MM.1S (cell line): ENCODE data around the gene CHURC1.
A peak's percentile ranks its signal among the peaks of the same experiment; 100 is the strongest.

Experiments used
- DNase-seq: peaks from one replicate; pipeline ENCODE4 v3.0.0-alpha.2; 2015
- H2AFZ ChIP-seq: fragments of 300-600 bp; sonication (generic); 2 replicates; pipeline ENCODE4 v1.6.0; 2016; ENCODE audit warnings: antibody characterized with exemption, low read length
- H3F3A ChIP-seq: fragments of 300-600 bp; sonication (generic); 2 replicates; pipeline ENCODE4 v1.6.1; 2016; ENCODE audit warnings: mild to moderate bottlenecking, antibody characterized with exemption, low read length, moderate library complexity, mixed read lengths; ENCODE audit not compliant: insufficient read depth
- H3K27ac ChIP-seq: fragments of 300-600 bp; sonication (generic); 2 replicates; pipeline ENCODE4 v1.5.1; 2016; ENCODE audit warnings: mild to moderate bottlenecking, low read length
- H3K27me3 ChIP-seq: fragments of 300-600 bp; sonication (generic); replicated peaks from 2 replicates; pipeline ENCODE4 v1.6.0; 2016; ENCODE audit warnings: low read length; ENCODE audit not compliant: insufficient read depth
- H3K36me3 ChIP-seq: fragments of 300-600 bp; sonication (generic); replicated peaks from 2 replicates; pipeline ENCODE4 v1.6.1; 2016; ENCODE audit warnings: mild to moderate bottlenecking, low read length, mixed read lengths; ENCODE audit not compliant: insufficient read depth
- H3K4me1 ChIP-seq: fragments of 300-600 bp; sonication (generic); 2 replicates; pipeline ENCODE4 v1.6.1; 2016; ENCODE audit warnings: low read length, mixed read lengths
- H3K4me2 ChIP-seq: fragments of 300-600 bp; sonication (generic); 2 replicates; pipeline ENCODE4 v1.6.0; 2016; ENCODE audit warnings: low read depth, low read length
- H3K4me3 ChIP-seq: fragments of 300-600 bp; sonication (generic); 2 replicates; pipeline ENCODE4 v1.5.1; 2016; ENCODE audit warnings: low read length, mixed read lengths
- H3K79me2 ChIP-seq: fragments of 300-600 bp; sonication (generic); 2 replicates; pipeline ENCODE4 v1.6.1; 2016; ENCODE audit warnings: mixed run types, low read length, mixed read lengths
- H3K9ac ChIP-seq: fragments of 300-600 bp; sonication (generic); 2 replicates; pipeline ENCODE4 v1.6.1; 2016; ENCODE audit warnings: low read length, mixed read lengths
- H3K9me2 ChIP-seq: fragments of 300-600 bp; sonication (generic); replicated peaks from 2 replicates; pipeline ENCODE4 v1.6.1; 2016; ENCODE audit warnings: mild to moderate bottlenecking, low read length, mixed read lengths; ENCODE audit not compliant: insufficient read depth
- H3K9me3 ChIP-seq: fragments of 300-600 bp; sonication (generic); replicated peaks from 2 replicates; pipeline ENCODE4 v1.6.1; 2016; ENCODE audit warnings: mild to moderate bottlenecking, low read length, mixed read lengths; ENCODE audit not compliant: insufficient read depth
- H4K20me1 ChIP-seq: fragments of 300-600 bp; sonication (generic); 2 replicates; pipeline ENCODE4 v1.6.1; 2016; ENCODE audit warnings: mild to moderate bottlenecking, low read length, moderate library complexity, mixed read lengths; ENCODE audit not compliant: insufficient read depth
- EZH2 ChIP-seq: fragments of 300-600 bp; sonication (generic); optimal IDR thresholded peaks from 2 replicates; pipeline ENCODE3; 2017; ENCODE audit warnings: low read depth, mild to moderate bottlenecking, antibody characterized with exemption, low read length, mixed read lengths
- EZH2phosphoT487 ChIP-seq: fragments of 300-600 bp; sonication (generic); IDR thresholded peaks from 2 replicates; pipeline ENCODE4 v1.6.1; 2018; ENCODE audit warnings: antibody characterized with exemption, low read length
- TF ChIP-seq, protein P1 (sequence below): fragments of 300-600 bp; sonication (generic); IDR thresholded peaks from 2 replicates; pipeline ENCODE4 v1.5.1; 2016; ENCODE audit warnings: antibody characterized with exemption, low read length, mixed read lengths

The CHURC1 gene

DNA sequence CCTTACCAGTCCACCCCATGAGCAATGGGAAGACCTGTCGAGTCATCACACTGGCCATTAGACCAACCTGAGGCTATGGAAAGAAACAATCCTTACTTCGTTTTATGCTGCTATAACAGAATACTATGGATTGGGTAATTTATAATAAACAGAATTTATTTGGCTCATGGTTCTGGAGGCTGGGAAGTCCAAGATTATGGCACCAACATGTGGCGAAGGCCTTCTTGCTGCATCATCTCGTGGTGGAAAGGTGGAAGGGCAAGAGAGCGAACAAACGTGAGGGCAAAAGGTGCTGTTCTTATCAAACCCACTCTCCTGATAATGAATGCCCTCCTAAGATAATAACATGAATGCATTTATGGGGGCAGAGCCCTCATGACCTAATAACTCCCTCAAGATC lies 24.9 kb upstream of the CHURC1 start:
- no peaks in the 10 kb centered on the region for H4K20me1 ChIP-seq
- H3K27me3 ChIP-seq = no peaks in the 10 kb centered on the region
- H3K27ac ChIP-seq = no peak overlapping the region
- no peaks in the 10 kb centered on the region for H3K36me3 ChIP-seq
- H3K4me3 ChIP-seq = no peak overlapping the region
- H3K9me2 ChIP-seq = no peaks in the 10 kb centered on the region
- TF ChIP-seq EZH2phosphoT487 = no peak
- TF ChIP-seq, protein P1, sequence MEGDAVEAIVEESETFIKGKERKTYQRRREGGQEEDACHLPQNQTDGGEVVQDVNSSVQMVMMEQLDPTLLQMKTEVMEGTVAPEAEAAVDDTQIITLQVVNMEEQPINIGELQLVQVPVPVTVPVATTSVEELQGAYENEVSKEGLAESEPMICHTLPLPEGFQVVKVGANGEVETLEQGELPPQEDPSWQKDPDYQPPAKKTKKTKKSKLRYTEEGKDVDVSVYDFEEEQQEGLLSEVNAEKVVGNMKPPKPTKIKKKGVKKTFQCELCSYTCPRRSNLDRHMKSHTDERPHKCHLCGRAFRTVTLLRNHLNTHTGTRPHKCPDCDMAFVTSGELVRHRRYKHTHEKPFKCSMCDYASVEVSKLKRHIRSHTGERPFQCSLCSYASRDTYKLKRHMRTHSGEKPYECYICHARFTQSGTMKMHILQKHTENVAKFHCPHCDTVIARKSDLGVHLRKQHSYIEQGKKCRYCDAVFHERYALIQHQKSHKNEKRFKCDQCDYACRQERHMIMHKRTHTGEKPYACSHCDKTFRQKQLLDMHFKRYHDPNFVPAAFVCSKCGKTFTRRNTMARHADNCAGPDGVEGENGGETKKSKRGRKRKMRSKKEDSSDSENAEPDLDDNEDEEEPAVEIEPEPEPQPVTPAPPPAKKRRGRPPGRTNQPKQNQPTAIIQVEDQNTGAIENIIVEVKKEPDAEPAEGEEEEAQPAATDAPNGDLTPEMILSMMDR = no peak
- no peak for TF ChIP-seq EZH2
- H3K79me2 ChIP-seq = no peaks in the 10 kb centered on the region
- H3K9ac ChIP-seq = no peak overlapping the region
- no peak overlapping the region for H2AFZ ChIP-seq
- no peak overlapping the region for H3K4me2 ChIP-seq
- no peaks in the 10 kb centered on the region for H3K4me1 ChIP-seq
- H3K9me3 ChIP-seq = no peaks in the 10 kb centered on the region
- no peak for DNase-seq
- H3F3A ChIP-seq = no peaks in the 10 kb centered on the region

DNA sequence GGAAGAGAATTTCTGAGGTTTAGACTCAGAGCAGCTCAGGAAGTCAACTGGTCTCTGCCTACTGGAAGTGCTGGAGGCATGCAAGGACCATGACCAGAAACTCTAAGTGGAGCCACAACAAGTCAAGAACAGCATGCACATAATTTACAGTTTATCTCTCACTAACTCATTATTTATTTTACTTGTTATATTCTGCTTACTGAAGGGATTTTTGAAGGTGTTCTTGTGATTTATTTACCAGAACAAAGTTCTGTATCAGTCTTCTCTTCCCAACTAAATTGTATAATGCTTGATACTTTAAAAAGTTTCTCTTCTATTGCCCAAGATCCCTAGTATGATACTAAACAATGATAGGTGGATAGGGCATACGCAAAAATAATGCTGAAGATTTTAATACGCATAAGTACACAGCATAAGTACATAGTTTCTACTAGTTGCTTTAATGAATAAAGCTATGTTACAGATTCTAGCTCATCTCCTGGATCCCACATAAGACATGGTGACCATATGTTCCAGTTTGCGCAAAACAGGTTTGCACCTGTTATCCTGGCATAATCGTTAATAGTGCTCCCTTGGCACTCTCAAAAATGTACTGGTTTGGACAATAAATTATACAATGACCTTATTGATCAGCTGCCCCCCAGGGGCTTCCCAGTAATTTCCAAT lies 22.9 kb upstream of the CHURC1 start:
- TF ChIP-seq EZH2 (no peak), EZH2phosphoT487 (no peak)
- TF ChIP-seq, protein P1 = no peak
- no peaks in the 10 kb centered on the region for H4K20me1 ChIP-seq

DNA sequence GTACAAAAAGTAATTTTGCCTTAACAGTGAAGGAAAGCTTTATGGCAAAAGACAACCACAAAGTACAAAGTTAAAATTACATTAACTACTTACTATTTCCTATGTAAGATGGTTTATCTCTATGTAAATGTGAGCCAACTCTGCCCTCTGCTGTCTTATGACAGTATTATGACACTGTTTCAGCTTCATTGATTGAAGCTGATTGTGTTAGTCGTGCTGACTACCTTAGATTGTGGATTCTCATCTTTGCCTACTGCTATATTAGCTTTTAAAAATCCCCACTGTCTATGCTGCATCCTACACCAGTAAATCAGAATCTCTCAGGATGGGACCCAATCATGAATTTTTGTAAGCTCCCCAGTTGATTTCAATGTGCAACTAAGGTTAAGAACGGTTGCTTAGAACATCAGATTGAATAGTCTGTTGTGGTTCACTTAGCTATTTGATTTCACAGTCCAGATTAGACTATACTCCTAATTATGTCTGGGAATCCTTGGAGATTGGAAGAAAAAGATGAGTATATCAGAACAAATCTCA lies 22.3 kb upstream of the CHURC1 start:
- no peaks in the 10 kb centered on the region for H3K9me3 ChIP-seq
- TF ChIP-seq EZH2phosphoT487 = no peak
- TF ChIP-seq, protein P1 = peak; percentile 51
- no peaks in the 10 kb centered on the region for H3K27me3 ChIP-seq
- peak; percentile 38 for DNase-seq
- H3K4me1 ChIP-seq = no peaks in the 10 kb centered on the region
- H3K9me2 ChIP-seq = no peaks in the 10 kb centered on the region
- no peak overlapping the region for H3K27ac ChIP-seq
- no peaks in the 10 kb centered on the region for H3K36me3 ChIP-seq
- H3K4me3 ChIP-seq = no peak overlapping the region
- H3F3A ChIP-seq = no peaks in the 10 kb centered on the region
- no peak overlapping the region for H3K4me2 ChIP-seq
- H3K9ac ChIP-seq = no peak overlapping the region
- no peaks in the 10 kb centered on the region for H3K79me2 ChIP-seq
- no peak overlapping the region for H2AFZ ChIP-seq
- H4K20me1 ChIP-seq = no peaks in the 10 kb centered on the region

More for the DNA sequence above, 22.9 kb upstream of the CHURC1 start:
- no peaks in the 10 kb centered on the region for H3K27me3 ChIP-seq
- no peak overlapping the region for H3K9ac ChIP-seq
- H3K9me3 ChIP-seq = no peaks in the 10 kb centered on the region
- DNase-seq = no peak
- no peak overlapping the region for H3K4me2 ChIP-seq
- no peak overlapping the region for H2AFZ ChIP-seq
- H3K4me1 ChIP-seq = no peaks in the 10 kb centered on the region
- no peak overlapping the region for H3K27ac ChIP-seq
- H3K36me3 ChIP-seq = no peaks in the 10 kb centered on the region
- H3K79me2 ChIP-seq = no peaks in the 10 kb centered on the region
- H3F3A ChIP-seq = no peaks in the 10 kb centered on the region
- no peaks in the 10 kb centered on the region for H3K9me2 ChIP-seq
- H3K4me3 ChIP-seq = no peak overlapping the region
